ENCODE measurements around the gene ODAPH. TPM values are rescaled to one million over a fixed set of nuclear protein-coding genes. Genes with fewer than 3 reads are reported as not detected.
"Not testable (repeated sequence)": the region's sequence is repeated elsewhere in the genome, so short reads cannot be mapped to it uniquely, and the experiment has no call there.

ODAPH gene
- total RNA-seq, result not detected

- ATAC-seq (no peak), DNase-seq (ENCODE audit: low spot score) (no peak)
- intact Hi-C loops (cut with DNase I), result no loop called here
Measured at GRCh38 chr4:75555294-75556164, at the start of gene ODAPH. Gene ODAPH (plus strand): TSS chr4:75556066. CDS start chr4:75556083, 17 bp downstream.

GRCh38 chr4:75509592-75509991 is 46.3 kb upstream of the ODAPH start:
- ATAC-seq; intact Hi-C loops (cut with DNase I); DNase-seq (ENCODE audit: low spot score): not testable (repeated sequence)

GRCh38 chr4:75511841-75512240 is 44.0 kb upstream of the ODAPH start:
- DNase-seq (ENCODE audit: low spot score) (no peak), ATAC-seq (no peak)
- intact Hi-C loops (cut with DNase I), result no loop called here

- no peak for DNase-seq (ENCODE audit: low spot score)
- intact Hi-C loops (cut with DNase I), result no loop called here
- no peak for ATAC-seq
Measured at GRCh38 chr4:75512386-75513211, 43.3 kb upstream of the ODAPH start.

- intact Hi-C loops (cut with DNase I), result no loop called here
- DNase-seq (ENCODE audit: low spot score) (peak; percentile 51), ATAC-seq (peak; percentile 4)
Measured at GRCh38 chr4:75513526-75514130, 42.2 kb upstream of the ODAPH start.

GRCh38 chr4:75514131-75514948 is 41.5 kb upstream of the ODAPH start, which contains the start of the genes RCHY1 and THAP6:
Gene RCHY1 (minus strand): TSS chr4:75514403. CDS start chr4:75514286, 117 bp downstream.
Gene THAP6 (plus strand): TSS chr4:75514473. CDS start chr4:75515453, 980 bp downstream.
- peak; percentile 97 for DNase-seq (ENCODE audit: low spot score)

GRCh38 chr4:75514949-75515612 is 40.8 kb upstream of the ODAPH start:
- no peak for DNase-seq (ENCODE audit: low spot score)
- intact Hi-C loops (cut with DNase I), result no loop called here
- ATAC-seq, result no peak

More at GRCh38 chr4:75514131-75514948, 41.5 kb upstream of the ODAPH start, which contains the start of the genes RCHY1 and THAP6:
- ATAC-seq, result peak; percentile 99
- intact Hi-C loops (cut with DNase I), result no loop called here

GRCh38 chr4:75516144-75516543 is 39.7 kb upstream of the ODAPH start:
- DNase-seq (ENCODE audit: low spot score) (no peak), ATAC-seq (no peak)
- intact Hi-C loops (cut with DNase I), result no loop called here

GRCh38 chr4:75519452-75519851 is 36.4 kb upstream of the ODAPH start:
- intact Hi-C loops (cut with DNase I); DNase-seq (ENCODE audit: low spot score); ATAC-seq: not testable (repeated sequence)

GRCh38 chr4:75525086-75525485 is 30.8 kb upstream of the ODAPH start:
- intact Hi-C loops (cut with DNase I), result no loop called here
- DNase-seq (ENCODE audit: low spot score) (no peak), ATAC-seq (no peak)

- intact Hi-C loops (cut with DNase I), result no loop called here
- ATAC-seq (no peak), DNase-seq (ENCODE audit: low spot score) (no peak)
Measured at GRCh38 chr4:75525910-75526309, 30.0 kb upstream of the ODAPH start.

- intact Hi-C loops (cut with DNase I), result no loop called here
- ATAC-seq (no peak), DNase-seq (ENCODE audit: low spot score) (no peak)
Measured at GRCh38 chr4:75527482-75527881, 28.4 kb upstream of the ODAPH start.

- ATAC-seq (no peak), DNase-seq (ENCODE audit: low spot score) (no peak)
- intact Hi-C loops (cut with DNase I), result no loop called here
Measured at GRCh38 chr4:75530556-75531322, 25.1 kb upstream of the ODAPH start.

GRCh38 chr4:75531536-75532143 is 24.2 kb upstream of the ODAPH start:
- intact Hi-C loops (cut with DNase I); ATAC-seq; DNase-seq (ENCODE audit: low spot score): not testable (repeated sequence)

GRCh38 chr4:75533339-75533887 is 22.5 kb upstream of the ODAPH start:
- ATAC-seq; DNase-seq (ENCODE audit: low spot score); intact Hi-C loops (cut with DNase I): not testable (repeated sequence)

- ATAC-seq, result not testable (repeated sequence)
Measured at GRCh38 chr4:75533926-75534325, 21.9 kb upstream of the ODAPH start.

More at GRCh38 chr4:75533926-75534325, 21.9 kb upstream of the ODAPH start:
- intact Hi-C loops (cut with DNase I); DNase-seq (ENCODE audit: low spot score): not testable (repeated sequence)

All from sciatic nerve (tissue), 2 donors.